Colon (tissue), 2 donors: ENCODE results near the gene C19orf67.

Experiments
- FAIRE-seq: peaks from 2 replicates; lab custom pipeline; 2012; peaks lifted over from hg19 to GRCh38; lab: Jason Lieb, UNC
- donor health status: control.
- donor health status: control.

The C19orf67 gene

GRCh38 chr19:14107581-14108461 is 22.2 kb upstream of the C19orf67 start:
- FAIRE-seq = no peak

DNA sequence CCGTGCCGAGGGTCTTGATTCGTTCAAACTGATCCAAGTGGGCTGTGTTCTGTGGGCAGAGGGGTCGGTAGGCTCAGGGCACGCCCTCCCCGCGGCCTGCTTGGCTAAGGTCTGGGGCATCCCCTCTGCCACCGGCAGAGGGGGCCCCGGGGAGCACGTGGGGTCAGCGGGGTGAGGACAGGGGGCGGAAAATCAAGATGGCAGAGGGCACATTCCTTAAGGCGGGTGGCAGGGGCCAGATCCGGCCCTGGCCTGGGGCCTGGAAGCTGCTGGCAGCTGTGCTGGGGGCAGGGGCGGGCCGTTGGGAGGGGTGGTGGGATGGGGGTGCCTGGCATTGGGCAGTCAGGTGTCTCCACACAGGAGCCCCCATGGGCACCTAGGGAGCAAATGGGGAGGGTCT is 21.3 kb upstream of the C19orf67 start:
- FAIRE-seq = no peak

DNA sequence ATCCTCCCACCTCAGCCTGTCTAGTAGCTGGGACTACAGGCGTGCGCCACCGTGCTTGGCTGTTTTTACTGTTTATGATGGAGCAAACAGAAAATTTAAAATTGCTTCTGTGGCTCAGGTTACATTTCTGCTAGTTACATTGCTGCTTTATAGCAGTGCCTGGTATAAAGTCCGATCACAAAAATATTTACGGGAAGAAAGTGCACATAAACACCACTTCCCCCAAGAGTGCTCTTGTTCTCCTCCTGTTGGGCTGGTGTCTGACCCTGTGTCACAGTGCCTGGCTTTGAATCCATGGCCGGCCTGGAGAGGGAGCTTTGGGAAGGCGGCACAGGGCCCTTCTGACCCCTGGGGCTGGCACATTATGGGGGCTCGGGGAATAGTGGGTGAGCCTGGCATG is 20.1 kb upstream of the C19orf67 start:
- FAIRE-seq = no peak

- no peak for FAIRE-seq
Observed at GRCh38 chr19:14103310-14103709, 17.7 kb upstream of the C19orf67 start.

DNA sequence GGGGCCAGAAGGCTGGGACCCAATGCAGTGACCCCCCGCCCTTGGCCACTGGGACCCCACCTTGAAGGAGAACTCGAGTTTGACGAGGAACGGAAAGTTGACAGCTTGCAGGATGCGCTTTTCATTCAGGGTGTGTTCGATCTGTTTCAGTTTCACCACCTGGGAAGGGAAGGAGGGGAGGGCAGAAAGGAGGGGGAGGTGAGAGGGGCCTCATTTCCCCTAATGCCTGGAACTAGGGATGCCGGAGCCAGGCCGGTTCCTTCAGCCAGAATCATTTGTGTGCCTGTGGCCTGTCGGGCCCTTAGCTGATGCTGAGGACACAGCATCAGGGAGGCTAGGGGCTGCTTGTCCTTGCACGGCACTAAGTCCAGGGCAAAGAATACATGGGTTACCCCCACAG is 17.2 kb upstream of the C19orf67 start:
- no peak for FAIRE-seq

DNA sequence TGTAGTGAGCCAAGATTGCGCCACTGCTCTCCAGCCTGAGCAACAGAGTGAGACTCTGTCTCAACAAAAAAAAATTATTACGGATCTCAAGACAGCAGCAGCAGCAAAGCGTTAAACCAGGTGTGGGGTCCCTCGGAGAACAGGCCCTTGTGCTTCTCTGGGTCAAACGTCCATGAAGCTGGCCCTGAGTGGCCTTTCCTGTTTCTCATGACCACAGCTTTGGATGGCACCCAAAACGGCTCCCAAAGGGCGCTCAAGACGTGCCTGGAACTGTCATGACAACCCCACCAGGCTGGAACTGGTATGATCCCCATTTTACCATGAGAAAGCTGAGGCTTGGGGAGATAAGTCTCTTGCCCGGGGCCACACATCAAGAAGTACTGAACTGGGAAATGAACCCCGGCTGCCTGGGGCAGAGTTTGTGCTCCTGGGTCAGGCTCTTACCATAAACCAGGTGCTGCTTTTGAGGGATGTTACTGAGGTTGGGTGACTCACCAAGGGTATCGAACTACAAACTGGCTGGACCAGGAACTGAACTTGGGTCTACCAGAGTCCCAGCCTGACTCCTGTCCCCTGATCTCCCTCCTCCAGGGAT is 16.6 kb upstream of the C19orf67 start:
- FAIRE-seq = no peak

- no peak for FAIRE-seq
Observed at GRCh38 chr19:14101003-14101545, 15.5 kb upstream of the C19orf67 start.

DNA sequence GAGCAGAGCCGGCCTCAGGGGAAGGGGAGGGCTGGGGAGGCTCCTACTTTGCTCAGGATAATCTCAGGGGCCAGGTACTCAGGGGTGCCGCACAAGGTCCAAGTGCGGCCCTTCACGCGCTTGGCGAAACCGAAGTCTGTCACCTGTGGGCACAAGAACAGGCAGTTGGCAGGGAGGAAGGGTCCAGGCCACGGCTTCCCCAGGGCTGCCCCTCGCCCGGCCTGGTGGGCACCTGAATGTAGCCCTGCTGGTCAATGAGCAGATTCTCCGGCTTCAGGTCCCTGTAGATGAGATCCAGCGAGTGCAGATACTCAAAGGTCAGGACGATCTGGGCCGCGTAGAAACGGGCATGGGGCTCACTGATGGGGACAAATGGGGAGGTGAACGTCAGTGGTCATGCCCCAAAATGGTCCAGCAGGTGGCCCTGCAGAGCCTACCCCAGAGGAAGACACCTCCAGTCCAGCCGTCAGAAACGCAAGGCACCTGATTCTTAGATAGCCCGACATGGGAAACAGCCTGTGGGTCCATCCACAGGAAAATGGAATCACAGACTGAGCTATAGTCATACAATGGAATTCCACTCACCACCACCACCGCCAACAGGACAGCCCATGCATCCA is 12.1 kb upstream of the C19orf67 start:
- no peak for FAIRE-seq

- no peak for FAIRE-seq
Observed at GRCh38 chr19:14096272-14096992, 10.8 kb upstream of the C19orf67 start.

DNA sequence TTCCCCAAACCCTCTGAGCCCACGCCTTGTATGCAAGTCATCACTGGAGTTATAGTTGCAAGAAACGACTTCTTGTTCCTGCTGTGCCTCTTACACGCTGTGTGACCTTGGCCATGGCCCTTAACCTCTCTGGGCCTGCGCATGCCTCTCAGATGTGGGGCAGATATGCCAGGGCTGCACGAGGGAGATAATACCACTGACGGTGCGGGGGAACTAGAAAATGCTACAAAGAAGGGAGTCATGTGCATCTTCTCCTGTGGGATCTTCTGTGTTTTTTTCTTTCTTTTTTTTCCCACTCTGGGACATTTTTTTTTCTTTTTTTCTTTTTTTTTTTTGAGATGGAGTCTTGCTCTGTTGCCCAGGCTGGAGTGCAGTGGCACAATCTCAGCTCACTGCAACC is 9.3 kb upstream of the C19orf67 start:
- FAIRE-seq = no peak

- FAIRE-seq = no peak
Observed at GRCh38 chr19:14093117-14093823, 7.7 kb upstream of the C19orf67 start.

DNA sequence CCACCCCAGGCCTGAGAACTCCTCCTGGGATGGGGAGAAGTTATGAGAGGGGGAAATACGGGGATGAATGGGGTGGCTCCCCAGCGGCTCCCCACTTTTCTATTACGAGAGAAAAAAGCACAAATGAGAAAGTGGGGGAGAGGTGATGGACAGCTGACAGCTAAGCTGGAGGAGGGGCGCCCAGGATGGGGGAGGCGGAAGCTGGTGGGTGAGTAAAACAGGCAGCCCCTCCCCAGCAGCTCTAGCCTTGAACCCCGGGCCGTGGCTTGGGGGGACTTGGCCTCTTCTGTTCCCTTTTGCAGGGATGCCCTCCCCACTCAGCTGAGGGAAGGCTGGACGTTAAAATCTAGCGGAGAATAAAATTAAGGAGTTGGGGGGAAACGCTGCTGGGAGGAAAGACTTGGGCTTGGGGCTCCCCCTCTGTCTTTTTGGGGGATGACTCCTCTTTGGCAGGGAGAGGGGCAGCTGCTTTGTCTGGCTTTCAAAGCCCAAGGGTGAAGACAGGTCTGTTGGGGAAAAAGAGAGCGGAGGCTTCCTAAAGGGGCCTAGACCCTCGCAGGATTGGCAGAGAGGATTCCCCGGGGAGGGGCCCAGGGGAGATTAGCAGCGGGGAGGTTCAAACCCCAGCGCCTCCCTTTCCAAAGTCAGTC is 6.4 kb upstream of the C19orf67 start:
- no peak for FAIRE-seq

DNA sequence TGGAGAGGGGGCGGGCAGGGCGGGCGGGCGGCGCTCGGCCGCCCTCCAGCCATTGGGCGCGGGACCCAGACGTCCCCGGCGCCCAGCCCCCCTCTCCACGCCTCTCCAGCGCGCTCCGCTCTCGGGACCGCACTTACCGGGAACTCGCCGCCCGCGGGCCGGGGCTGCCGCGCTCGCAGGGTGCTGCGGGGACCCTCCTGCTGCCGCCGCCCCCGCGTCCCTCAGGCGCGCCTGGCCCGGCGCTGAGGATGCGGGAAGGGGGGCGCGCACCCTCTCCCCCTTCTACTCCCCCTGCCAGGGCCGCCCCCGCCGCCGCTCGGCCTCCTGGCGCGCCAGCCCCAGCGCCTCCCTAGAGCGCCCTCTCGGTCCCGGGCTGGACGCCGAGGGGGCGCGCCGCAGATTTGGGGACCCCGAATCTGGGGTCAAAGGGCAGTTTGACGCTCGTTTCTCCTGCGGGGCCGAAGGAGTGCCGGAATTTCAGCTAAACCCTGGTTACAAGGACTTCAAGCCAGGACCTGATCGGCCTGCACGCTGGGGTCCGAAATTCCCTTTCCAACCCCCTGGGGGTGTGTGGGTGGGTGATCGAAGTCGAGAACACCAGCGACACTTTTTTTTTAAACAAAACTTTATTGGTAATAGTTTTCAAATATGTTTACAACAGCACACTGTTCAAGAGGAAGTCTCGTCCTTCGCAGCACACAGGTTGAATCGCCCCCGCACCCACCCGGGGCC is 5.7 kb upstream of the C19orf67 start:
- no peak for FAIRE-seq

GRCh38 chr19:14090509-14091080 is 5.0 kb upstream of the C19orf67 start, which contains the start of gene SAMD1:
TSS of gene SAMD1 (minus strand) at chr19:14090751.
- FAIRE-seq = no peak

GRCh38 chr19:14089662-14090508 is 4.3 kb upstream of the C19orf67 start:
- FAIRE-seq = no peak

DNA sequence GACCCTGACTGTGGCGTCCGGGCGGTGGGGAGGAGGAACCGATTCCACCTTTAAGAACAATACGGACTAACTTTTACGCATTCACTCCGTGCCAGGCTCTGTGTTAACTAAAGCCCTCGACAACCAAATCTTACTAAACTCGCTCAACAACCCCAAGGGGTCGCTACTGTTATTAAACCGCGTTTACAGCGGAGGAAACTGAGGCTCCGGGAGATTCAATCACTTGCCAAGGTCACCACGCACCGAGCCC is 3.8 kb upstream of the C19orf67 start:
- FAIRE-seq = no peak

DNA sequence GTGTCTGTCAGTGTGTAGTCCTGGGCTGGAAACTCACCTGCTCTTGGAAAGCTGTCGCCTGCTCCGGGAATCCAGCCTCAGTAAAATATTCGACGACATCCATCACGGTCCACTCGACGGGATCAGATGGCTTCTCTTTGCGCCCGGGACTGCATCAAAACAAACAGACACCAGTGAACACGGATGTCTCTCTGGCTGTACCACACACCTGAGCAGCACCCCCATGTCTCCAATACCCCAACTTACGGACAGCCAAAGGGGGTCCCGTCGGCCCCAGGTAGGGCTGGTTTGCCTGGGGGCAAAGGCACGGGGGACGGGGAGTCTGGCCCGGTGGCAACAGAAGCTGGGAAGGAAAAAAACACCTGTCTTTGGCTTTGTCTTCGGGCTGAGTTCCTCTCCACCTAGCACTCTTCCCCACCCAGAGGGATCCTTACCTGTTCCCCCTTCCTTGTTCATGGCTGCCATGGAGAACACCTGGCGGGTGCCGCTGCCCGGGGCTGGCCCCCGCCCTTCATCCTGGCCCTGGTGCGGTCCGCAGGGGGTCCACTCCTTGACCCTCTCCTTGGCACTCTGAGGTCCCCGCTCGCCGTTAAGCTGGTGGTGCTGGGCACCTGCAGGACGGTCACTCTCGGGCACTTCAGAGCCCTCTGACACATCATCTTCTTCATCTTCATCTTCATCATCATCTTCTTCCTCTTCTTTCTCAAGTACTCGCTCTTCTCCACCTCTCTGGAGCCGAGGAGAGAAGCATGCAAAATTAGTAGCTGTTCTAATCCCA is 3.2 kb upstream of the C19orf67 start:
- no peak for FAIRE-seq

- no peak for FAIRE-seq
Observed at GRCh38 chr19:14086098-14086497, 515 bp upstream of the C19orf67 start.

DNA sequence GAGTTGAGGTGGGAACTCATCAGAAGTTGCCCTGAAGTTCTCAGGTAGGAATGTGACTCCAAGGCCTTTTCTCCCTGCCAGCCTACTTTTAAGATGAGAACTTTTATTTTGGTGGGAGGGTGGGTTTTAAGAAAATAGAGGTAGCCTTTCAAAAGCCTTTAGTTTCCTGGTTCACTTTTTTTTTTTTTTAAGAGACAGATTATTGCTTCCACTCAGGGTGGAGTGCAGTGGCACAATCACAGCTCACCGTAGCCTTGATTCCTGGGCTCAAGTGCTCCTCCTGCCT is 3.0 kb downstream of the C19orf67 start:
- FAIRE-seq = no peak
